ENCODE data around the gene SLIT1. TPM values are rescaled to one million over a fixed set of nuclear protein-coding genes. Genes with fewer than 3 reads are reported as not detected.

SLIT1 gene
- total RNA-seq, 1 donor from 2014 or later, result 10.6 TPM

- Mint-ChIP-seq H3K9me3 (no peaks in the 10 kb centered on the region), H3K4me3 (no peak overlapping the region), H3K4me1 (peaks cover 35% of the 10 kb centered on the region), H3K27me3 (ENCODE audit: low read depth) (no peaks in the 10 kb centered on the region), H3K27ac (ENCODE audit: unreplicated experiment) (no peak overlapping the region), H3K36me3 (ENCODE audit: low read depth) (no peaks in the 10 kb centered on the region)
- no peak for DNase-seq (ENCODE audit: low read depth, low spot score)
- TF ChIP-seq, protein P1, sequence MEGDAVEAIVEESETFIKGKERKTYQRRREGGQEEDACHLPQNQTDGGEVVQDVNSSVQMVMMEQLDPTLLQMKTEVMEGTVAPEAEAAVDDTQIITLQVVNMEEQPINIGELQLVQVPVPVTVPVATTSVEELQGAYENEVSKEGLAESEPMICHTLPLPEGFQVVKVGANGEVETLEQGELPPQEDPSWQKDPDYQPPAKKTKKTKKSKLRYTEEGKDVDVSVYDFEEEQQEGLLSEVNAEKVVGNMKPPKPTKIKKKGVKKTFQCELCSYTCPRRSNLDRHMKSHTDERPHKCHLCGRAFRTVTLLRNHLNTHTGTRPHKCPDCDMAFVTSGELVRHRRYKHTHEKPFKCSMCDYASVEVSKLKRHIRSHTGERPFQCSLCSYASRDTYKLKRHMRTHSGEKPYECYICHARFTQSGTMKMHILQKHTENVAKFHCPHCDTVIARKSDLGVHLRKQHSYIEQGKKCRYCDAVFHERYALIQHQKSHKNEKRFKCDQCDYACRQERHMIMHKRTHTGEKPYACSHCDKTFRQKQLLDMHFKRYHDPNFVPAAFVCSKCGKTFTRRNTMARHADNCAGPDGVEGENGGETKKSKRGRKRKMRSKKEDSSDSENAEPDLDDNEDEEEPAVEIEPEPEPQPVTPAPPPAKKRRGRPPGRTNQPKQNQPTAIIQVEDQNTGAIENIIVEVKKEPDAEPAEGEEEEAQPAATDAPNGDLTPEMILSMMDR (conservative IDR thresholded peaks at IDR 0.05), result no peak
Observed at GRCh38 chr10:97163781-97164501, 21.8 kb downstream of the SLIT1 start.

- no peak for DNase-seq (ENCODE audit: low read depth, low spot score)
- no peak overlapping the region for H3K27ac Mint-ChIP-seq (ENCODE audit: unreplicated experiment)
- TF ChIP-seq, protein P1 (conservative IDR thresholded peaks at IDR 0.05), result no peak
- peaks cover 29% of the 10 kb centered on the region for H3K4me1 Mint-ChIP-seq
- no peaks in the 10 kb centered on the region for H3K27me3 Mint-ChIP-seq (ENCODE audit: low read depth)
- no peaks in the 10 kb centered on the region for H3K36me3 Mint-ChIP-seq (ENCODE audit: low read depth)
- H3K4me3 Mint-ChIP-seq, result no peak overlapping the region
- no peaks in the 10 kb centered on the region for H3K9me3 Mint-ChIP-seq
Observed at GRCh38 chr10:97163181-97163580, 22.6 kb downstream of the SLIT1 start.

DNA sequence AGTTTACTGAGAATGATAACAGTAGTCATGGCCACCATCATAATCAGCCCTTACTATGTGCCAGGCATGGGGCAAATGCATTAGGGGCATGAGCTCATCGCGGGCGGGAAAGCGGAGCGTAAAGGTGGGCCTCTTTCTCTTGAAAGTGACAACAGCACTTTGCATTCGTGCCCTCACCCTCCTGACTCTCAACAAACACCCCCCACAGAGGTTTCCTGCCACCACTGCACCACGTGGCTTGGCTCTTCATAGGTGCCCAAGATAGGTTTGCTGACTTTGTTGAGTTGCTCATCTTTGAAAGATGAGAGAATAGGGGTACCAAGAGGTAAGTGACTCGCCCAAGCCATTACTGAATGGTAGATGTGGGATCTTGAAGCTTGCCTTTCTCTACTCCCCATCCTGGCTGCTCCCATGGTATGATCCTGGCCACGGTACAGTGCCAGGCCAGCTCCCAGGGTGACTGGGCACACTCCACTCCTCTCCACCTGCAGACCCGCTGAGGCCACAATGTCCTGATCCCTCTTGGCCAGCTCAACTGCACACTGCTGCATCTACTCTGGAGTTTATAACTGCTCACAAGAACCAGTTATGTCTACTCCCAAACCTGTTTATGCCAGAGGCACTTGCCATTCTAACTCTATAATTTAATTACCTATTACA lies 26.0 kb downstream of the SLIT1 start:
- Mint-ChIP-seq H3K4me3 (no peak overlapping the region), H3K9me3 (no peaks in the 10 kb centered on the region), H3K4me1 (peaks cover 49% of the 10 kb centered on the region), H3K36me3 (ENCODE audit: low read depth) (no peaks in the 10 kb centered on the region), H3K27ac (ENCODE audit: unreplicated experiment) (no peak overlapping the region), H3K27me3 (ENCODE audit: low read depth) (peaks cover 2% of the 10 kb centered on the region)
- TF ChIP-seq, protein P1 (conservative IDR thresholded peaks at IDR 0.05), result no peak
- no peak for DNase-seq (ENCODE audit: low read depth, low spot score)

DNA sequence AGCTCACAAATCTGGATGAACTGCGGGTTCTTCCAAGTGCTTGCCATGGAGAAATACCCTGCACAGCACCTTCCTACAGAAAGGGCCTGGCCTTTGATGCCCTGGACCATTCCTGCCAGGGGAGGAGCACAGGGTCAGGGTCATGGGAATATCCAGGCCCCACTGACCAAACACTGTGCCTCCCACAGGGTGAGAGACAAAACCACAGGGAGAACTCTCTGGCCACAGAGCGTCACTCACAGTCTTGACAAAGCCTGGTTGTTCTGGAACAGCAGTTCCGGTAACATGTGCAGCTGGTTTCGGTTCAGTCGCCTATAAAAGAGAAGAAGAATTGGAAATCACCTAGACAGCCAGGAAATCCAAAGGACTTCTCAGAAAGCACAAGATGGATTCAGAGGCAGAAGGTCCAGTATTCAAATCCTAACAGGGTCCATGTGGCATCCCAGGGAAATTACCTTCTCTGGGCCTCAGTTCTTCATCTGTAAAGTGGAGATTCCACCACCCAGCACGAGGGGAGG lies 28.1 kb downstream of the SLIT1 start:
- Mint-ChIP-seq H3K27me3 (ENCODE audit: low read depth) (peaks cover 2% of the 10 kb centered on the region), H3K9me3 (no peaks in the 10 kb centered on the region), H3K4me3 (no peak overlapping the region), H3K27ac (ENCODE audit: unreplicated experiment) (no peak overlapping the region), H3K36me3 (ENCODE audit: low read depth) (no peaks in the 10 kb centered on the region), H3K4me1 (peaks cover 30% of the 10 kb centered on the region)
- TF ChIP-seq, protein P1 (conservative IDR thresholded peaks at IDR 0.05), result no peak
- DNase-seq (ENCODE audit: low read depth, low spot score), result no peak

DNA sequence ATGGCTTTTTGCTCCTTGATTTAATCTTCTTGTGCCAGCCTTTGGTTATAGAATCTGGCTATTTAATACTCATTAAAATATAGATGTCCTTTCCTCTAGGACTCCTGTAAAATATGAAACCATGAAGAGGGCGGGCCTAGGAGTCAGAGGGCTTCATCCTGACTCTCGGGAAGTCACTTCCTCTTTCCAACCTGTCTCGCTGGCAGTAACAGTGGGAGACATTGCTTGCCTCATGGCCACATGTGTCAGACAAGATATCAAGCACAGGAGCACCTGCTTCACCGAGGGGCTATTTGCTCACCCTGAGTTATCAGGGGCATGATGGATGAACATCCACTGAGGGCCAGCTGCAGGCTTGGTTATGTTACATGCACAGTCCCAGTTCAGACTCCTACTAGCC lies 31.0 kb downstream of the SLIT1 start:
- no peak overlapping the region for H3K4me3 Mint-ChIP-seq
- no peak overlapping the region for H3K27ac Mint-ChIP-seq (ENCODE audit: unreplicated experiment)
- no peaks in the 10 kb centered on the region for H3K9me3 Mint-ChIP-seq
- DNase-seq (ENCODE audit: low read depth, low spot score), result no peak
- H3K36me3 Mint-ChIP-seq (ENCODE audit: low read depth), result no peaks in the 10 kb centered on the region
- H3K4me1 Mint-ChIP-seq, result peaks cover 31% of the 10 kb centered on the region
- peaks cover 2% of the 10 kb centered on the region for H3K27me3 Mint-ChIP-seq (ENCODE audit: low read depth)
- TF ChIP-seq, protein P1 (conservative IDR thresholded peaks at IDR 0.05), result no peak

Data from neural crest cell (in vitro differentiated cells).